Amygdala (tissue), 56 donors: Measurements from ENCODE around the gene LSM12.

Source experiments
- DNase-seq, 56 donors: peaks; one replicate each; lab custom pipeline; 2025; lab: John Stamatoyannopoulos, UW

Gene LSM12

GRCh38 chr17:44097110-44097958 is 30.9 kb upstream of the LSM12 start:
- DNase-seq: peak in 9 of 56 donors; percentile 17 to 58 (median 33)

- peak in 52 of 56 donors; percentile 26 to 85 (median 55) for DNase-seq
Measured at GRCh38 chr17:44095647-44096496, 29.4 kb upstream of the LSM12 start.

- no peak for DNase-seq
Measured at GRCh38 chr17:44095388-44095646, 28.8 kb upstream of the LSM12 start.

GRCh38 chr17:44094701-44095387 is 28.4 kb upstream of the LSM12 start:
- no peak for DNase-seq

- DNase-seq: no peak
Measured at GRCh38 chr17:44093231-44093900, 26.9 kb upstream of the LSM12 start.

- no peak for DNase-seq
Measured at GRCh38 chr17:44092051-44092450, 25.6 kb upstream of the LSM12 start.

- DNase-seq: no peak
Measured at GRCh38 chr17:44091200-44091997, 24.9 kb upstream of the LSM12 start.

GRCh38 chr17:44088254-44088653 is 21.8 kb upstream of the LSM12 start:
- DNase-seq: no peak

GRCh38 chr17:44087319-44087718 is 20.8 kb upstream of the LSM12 start:
- DNase-seq: no peak

GRCh38 chr17:44086364-44087311 is 20.2 kb upstream of the LSM12 start:
- peak in 32 of 56 donors; percentile 14 to 83 (median 46) for DNase-seq

GRCh38 chr17:44085908-44086307 is 19.4 kb upstream of the LSM12 start:
- DNase-seq: no peak

GRCh38 chr17:44084921-44085320 is 18.4 kb upstream of the LSM12 start:
- no peak for DNase-seq

GRCh38 chr17:44084131-44084538 is 17.7 kb upstream of the LSM12 start:
- no peak for DNase-seq

- DNase-seq: no peak
Measured at GRCh38 chr17:44083250-44083849, 16.9 kb upstream of the LSM12 start.

GRCh38 chr17:44082256-44082927 is 15.9 kb upstream of the LSM12 start:
- no peak for DNase-seq

GRCh38 chr17:44081681-44082080 is 15.2 kb upstream of the LSM12 start:
- no peak for DNase-seq
